GM23338 (cell line): Measurements from ENCODE around the gene CCL4L2. TPM values are rescaled to one million over a fixed set of nuclear protein-coding genes. Genes with fewer than 3 reads are reported as not detected.
"Not testable (repeated sequence)": the region's sequence is repeated elsewhere in the genome, so short reads cannot be mapped to it uniquely, and the experiment has no call there.

Source experiments
- ATAC-seq: fragments of 200-7000 bp; cut with Tn5 transposase; 3 replicates; pipeline ENCODE4 v1.9.1; 2020
- DNase-seq: peaks from one replicate; pipeline ENCODE4 v3.0.0-alpha.2; 2015; ENCODE audit warnings: low spot score
- H2AFZ ChIP-seq: fragments of 200-600 bp; sonication (generic); 2 replicates; pipeline ENCODE4 v1.8.0; 2016; ENCODE audit warnings: antibody characterized with exemption, mild to moderate bottlenecking, moderate library complexity
- H3F3A ChIP-seq: fragments of 200-600 bp; sonication (generic); replicated peaks from 2 replicates; pipeline ENCODE4 v1.8.0; 2017; ENCODE audit warnings: antibody characterized with exemption, mixed run types, low read depth
- H3K27ac ChIP-seq: fragments of 200-600 bp; sonication (generic); 2 replicates; pipeline ENCODE4 v1.6.1; 2016; ENCODE audit warnings: low read depth
- H3K27me3 ChIP-seq: fragments of 200-600 bp; sonication (generic); 2 replicates; pipeline ENCODE4 v1.8.0; 2016; ENCODE audit warnings: mild to moderate bottlenecking, mixed run types, moderate library complexity; ENCODE audit not compliant: insufficient read depth
- H3K36me3 ChIP-seq: fragments of 200-600 bp; sonication (generic); 2 replicates; pipeline ENCODE4 v1.8.0; 2016; ENCODE audit warnings: mild to moderate bottlenecking; ENCODE audit not compliant: insufficient read depth
- H3K4me1 ChIP-seq: fragments of 200-600 bp; sonication (generic); 2 replicates; pipeline ENCODE4 v1.8.0; 2016; ENCODE audit warnings: mild to moderate bottlenecking, moderate library complexity; ENCODE audit not compliant: insufficient read depth
- H3K4me2 ChIP-seq: fragments of 200-600 bp; sonication (generic); 2 replicates; pipeline ENCODE4 v1.7.1; 2017; ENCODE audit warnings: mixed run types
- H3K4me3 ChIP-seq: fragments of 200-600 bp; sonication (generic); 2 replicates; pipeline ENCODE4 v1.6.1; 2016; ENCODE audit warnings: mixed run types
- H3K79me2 ChIP-seq: fragments of 200-600 bp; sonication (generic); replicated peaks from 2 replicates; pipeline ENCODE4 v1.8.0; 2017; ENCODE audit warnings: mild to moderate bottlenecking; ENCODE audit not compliant: insufficient read depth
- H3K9me2 ChIP-seq: fragments of 200-600 bp; sonication (generic); 2 replicates; pipeline ENCODE4 v1.8.0; 2017; ENCODE audit not compliant: insufficient read depth
- H4K20me1 ChIP-seq: fragments of 200-600 bp; sonication (generic); replicated peaks from 2 replicates; pipeline ENCODE4 v1.8.0; 2017; ENCODE audit warnings: mild to moderate bottlenecking; ENCODE audit not compliant: insufficient read depth
- H3K27ac Mint-ChIP-seq: 2 replicates; pipeline ENCODE4 v1.8.0; 2020; ENCODE audit warnings: inconsistent platforms, mild to moderate bottlenecking, moderate library complexity, mixed read lengths
- H3K27me3 Mint-ChIP-seq: 3 replicates; pipeline ENCODE4 v1.8.0; 2022; ENCODE audit warnings: low read depth, mild to moderate bottlenecking, moderate library complexity, mixed read lengths, inconsistent platforms; ENCODE audit not compliant: insufficient read depth, poor library complexity
- H3K36me3 Mint-ChIP-seq: 3 replicates; pipeline ENCODE4 v1.8.0; 2021; ENCODE audit warnings: low read depth, mild to moderate bottlenecking, inconsistent platforms, moderate library complexity, mixed read lengths
- H3K4me1 Mint-ChIP-seq: 3 replicates; pipeline ENCODE4 v1.8.0; 2020; ENCODE audit warnings: mild to moderate bottlenecking, inconsistent platforms, mixed read lengths
- H3K4me3 Mint-ChIP-seq: 3 replicates; pipeline ENCODE4 v1.8.0; 2021; ENCODE audit warnings: moderate library complexity, mild to moderate bottlenecking, inconsistent platforms, mixed read lengths
- H3K9me3 Mint-ChIP-seq: 3 replicates; pipeline ENCODE4 v1.8.0; 2020; ENCODE audit warnings: moderate library complexity, mild to moderate bottlenecking, inconsistent platforms, mixed read lengths
- CREB1 ChIP-seq: fragments of 250-450 bp; sonication (Bioruptor Pico); IDR thresholded peaks from 2 replicates; pipeline ENCODE4 v1.5.0; 2020; ENCODE audit warnings: low read depth, mild to moderate bottlenecking, moderate library complexity
- ETS1 ChIP-seq: IDR thresholded peaks from 2 replicates; pipeline ENCODE4 v1.6.1; 2016; ENCODE audit warnings: antibody characterized with exemption
- NANOG ChIP-seq: IDR thresholded peaks from 2 replicates; pipeline ENCODE4 v1.6.1; 2016; ENCODE audit warnings: antibody characterized with exemption, borderline replicate concordance
- POLR2AphosphoS5 ChIP-seq: IDR thresholded peaks from 2 replicates; pipeline ENCODE4 v1.6.1; 2016; ENCODE audit warnings: antibody characterized with exemption, low read depth
- ZNF114 ChIP-seq: fragments of 250-450 bp; sonication (Bioruptor Pico); IDR thresholded peaks from 2 replicates; pipeline ENCODE4 v1.5.0; 2020; ENCODE audit warnings: mild to moderate bottlenecking, moderate library complexity
- ZNF462 ChIP-seq: fragments of 250-450 bp; sonication (Bioruptor Pico); IDR thresholded peaks from 2 replicates; pipeline ENCODE4 v1.5.0; 2020; ENCODE audit warnings: mild to moderate bottlenecking, moderate library complexity
- polyA plus RNA-seq: library from polyadenylated mRNA; unstranded; fragments of >200 nt; fragmentation: Nextera tagmentation; extraction: Ambion mirVana; gene quantifications from 2 replicates; pipeline ENCODE4 v1.2.1, GENCODE V29; 2016
- total RNA-seq: library from RNA; depleted of rRNA; stranded (reverse); fragments of >200 nt; shearing (Covaris generic); gene quantifications from 2 replicates; pipeline ENCODE4 v1.2.3, GENCODE V29; 2014

Gene CCL4L2
- total and polyA plus RNA-seq, 2 experiments from 2014 or later: not detected

- no peak for TF ChIP-seq ZNF462 (CRISPR knock-in tag)
- no peak for TF ChIP-seq NANOG
- TF ChIP-seq POLR2AphosphoS5: no peak
- no peak for TF ChIP-seq ETS1
These were observed 6.0 kb upstream of the CCL4L2 start (continued) for GRCh38 chr17:36204724-36205500.

- Mint-ChIP-seq H3K4me3 (no peak overlapping the region), H3K9me3 (no peaks in the 10 kb centered on the region), H3K36me3 (no peaks in the 10 kb centered on the region), H3K27ac (no peak overlapping the region), H3K27me3 (peaks cover 1% of the 10 kb centered on the region), H3K4me1 (peaks cover 8% of the 10 kb centered on the region)
- H3K9me2 ChIP-seq: no peaks in the 10 kb centered on the region
- H3K36me3 ChIP-seq: no peaks in the 10 kb centered on the region
- H2AFZ ChIP-seq: no peak overlapping the region
- no peak for ATAC-seq
- no peak overlapping the region for H3K4me2 ChIP-seq
- no peak overlapping the region for H3K4me3 ChIP-seq
- H3K27ac ChIP-seq: no peak overlapping the region
- H3F3A ChIP-seq: no peaks in the 10 kb centered on the region
- TF ChIP-seq CREB1 (CRISPR knock-in tag): no peak
- TF ChIP-seq ZNF114 (CRISPR knock-in tag): no peak
- H3K4me1 ChIP-seq: peaks cover 8% of the 10 kb centered on the region
- DNase-seq: no peak
- H3K27me3 ChIP-seq: no peaks in the 10 kb centered on the region
- H4K20me1 ChIP-seq: no peaks in the 10 kb centered on the region
- H3K79me2 ChIP-seq: no peaks in the 10 kb centered on the region
These were observed 5.0 kb upstream of the CCL4L2 start for GRCh38 chr17:36205637-36206485.

GRCh38 chr17:36206486-36206821, 4.4 kb upstream of the CCL4L2 start:
- not testable (repeated sequence) for H3K27me3 ChIP-seq, H3F3A ChIP-seq, H3K36me3 Mint-ChIP-seq, H3K4me3 ChIP-seq, H3K27me3 Mint-ChIP-seq, H3K27ac ChIP-seq, DNase-seq, H3K79me2 ChIP-seq, H3K9me3 Mint-ChIP-seq, H3K36me3 ChIP-seq, H4K20me1 ChIP-seq, H3K27ac Mint-ChIP-seq, H3K4me3 Mint-ChIP-seq, H3K4me2 ChIP-seq, H3K4me1 Mint-ChIP-seq, H2AFZ ChIP-seq, H3K4me1 ChIP-seq, H3K9me2 ChIP-seq, ATAC-seq

- not testable (repeated sequence) for H3K36me3 ChIP-seq, H3K79me2 ChIP-seq, H3K27me3 Mint-ChIP-seq, H3K4me2 ChIP-seq, H3K4me1 ChIP-seq, H3K9me3 Mint-ChIP-seq, H2AFZ ChIP-seq, ATAC-seq, H3K27ac Mint-ChIP-seq, H3K4me3 Mint-ChIP-seq, H3K36me3 Mint-ChIP-seq, H4K20me1 ChIP-seq, H3K27me3 ChIP-seq, H3K4me3 ChIP-seq, DNase-seq, H3K27ac ChIP-seq, H3F3A ChIP-seq, H3K9me2 ChIP-seq
- H3K4me1 Mint-ChIP-seq: peaks cover 11% of the 10 kb centered on the region
These were observed 3.5 kb upstream of the CCL4L2 start for GRCh38 chr17:36207383-36207782.
